BE2C (cell line): ENCODE data around the gene RAB10.

Source experiments
- DNase-seq: peaks from one replicate; pipeline ENCODE4 v3.0.0-alpha.2; 2020
- H3K27me3 ChIP-seq: fragments of 250-450 bp; sonication (Bioruptor Pico); 2 replicates; pipeline ENCODE4 v1.5.1; 2020; ENCODE audit warnings: mild to moderate bottlenecking
- H3K36me3 ChIP-seq: fragments of 250-450 bp; sonication (Bioruptor Pico); 2 replicates; pipeline ENCODE4 v1.5.1; 2020; ENCODE audit warnings: mild to moderate bottlenecking
- H3K4me1 ChIP-seq: fragments of 250-450 bp; sonication (Bioruptor Pico); 2 replicates; pipeline ENCODE4 v1.5.1; 2020
- H3K4me3 ChIP-seq: 2 replicates; pipeline ENCODE4 v1.5.1; 2011; ENCODE audit warnings: low read depth, low read length
- H3K9me3 ChIP-seq: fragments of 250-450 bp; sonication (Bioruptor Pico); 2 replicates; pipeline ENCODE4 v1.5.1; 2020
- CTCF ChIP-seq: IDR thresholded peaks from 2 replicates; pipeline ENCODE4 v1.5.1; 2012; ENCODE audit warnings: mild to moderate bottlenecking, low read depth, low read length

Gene RAB10

GRCh38 chr2:26064846-26065245 lies 31.0 kb downstream of the RAB10 start:
- no peak for DNase-seq
- Histone ChIP-seq H3K4me3 (no peak overlapping the region), H3K9me3 (no peaks in the 10 kb centered on the region), H3K4me1 (no peaks in the 10 kb centered on the region; the same call in 1 of the 2 replicates), H3K36me3 (peaks cover 11% of the 10 kb centered on the region), H3K27me3 (no peaks in the 10 kb centered on the region)
- no peak for TF ChIP-seq CTCF

- Histone ChIP-seq H3K4me1 (no peaks in the 10 kb centered on the region; the same call in 1 of the 2 replicates), H3K27me3 (no peaks in the 10 kb centered on the region)
Observed at GRCh38 chr2:26067186-26067974, 33.5 kb downstream of the RAB10 start.

GRCh38 chr2:26067980-26068507 lies 34.2 kb downstream of the RAB10 start:
- no peak for TF ChIP-seq CTCF
- Histone ChIP-seq H3K36me3 (peaks cover 5% of the 10 kb centered on the region; the same call in 1 of the 2 replicates), H3K27me3 (no peaks in the 10 kb centered on the region), H3K4me3 (no peak overlapping the region), H3K9me3 (no peaks in the 10 kb centered on the region), H3K4me1 (no peaks in the 10 kb centered on the region; the same call in 1 of the 2 replicates)
- no peak for DNase-seq

More at GRCh38 chr2:26067186-26067974, 33.5 kb downstream of the RAB10 start:
- no peak overlapping the region for H3K4me3 ChIP-seq
- no peaks in the 10 kb centered on the region for H3K9me3 ChIP-seq
- DNase-seq = no peak
- TF ChIP-seq CTCF = no peak
- H3K36me3 ChIP-seq = peaks cover 5% of the 10 kb centered on the region; the same call in 1 of the 2 replicates

GRCh38 chr2:26068602-26069298 lies 34.9 kb downstream of the RAB10 start:
- Histone ChIP-seq H3K4me3 (no peak overlapping the region), H3K4me1 (no peaks in the 10 kb centered on the region; the same call in 1 of the 2 replicates), H3K36me3 (peaks cover 5% of the 10 kb centered on the region; the same call in 1 of the 2 replicates), H3K9me3 (no peaks in the 10 kb centered on the region), H3K27me3 (no peaks in the 10 kb centered on the region)
- no peak for TF ChIP-seq CTCF
- no peak for DNase-seq

- no peaks in the 10 kb centered on the region for H3K9me3 ChIP-seq
- DNase-seq = no peak
- no peaks in the 10 kb centered on the region for H3K27me3 ChIP-seq
- no peaks in the 10 kb centered on the region; the same call in 1 of the 2 replicates for H3K4me1 ChIP-seq
- TF ChIP-seq CTCF = no peak
- no peak overlapping the region for H3K4me3 ChIP-seq
- H3K36me3 ChIP-seq = peaks cover 5% of the 10 kb centered on the region; the same call in 1 of the 2 replicates
Observed at GRCh38 chr2:26070730-26071129, 36.8 kb downstream of the RAB10 start.
